Measurements from ENCODE around the gene PON2.

Gene PON2

GRCh38 chr7:95454438-95455045, 19.7 kb upstream of the PON2 start:
- CTCF ChIA-PET, result interaction anchor here (1.2 kb wide), 1 partner anchor 22 kb away, joined by 3 read pairs; no protein-coding TSS in a partner anchor
- TF ChIP-seq CTCF (IDR thresholded peaks at IDR 0.05; ENCODE audit: insufficient read depth, low read length, missing control alignments), result no peak
- POLR2A ChIA-PET, result no interaction called here
- H3K4me3 ChIP-seq (ENCODE audit: low read depth, low read length), result no peak overlapping the region
- DNase-seq (ENCODE audit: low read depth, low spot score), result no peak

GRCh38 chr7:95446618-95447017, 11.8 kb upstream of the PON2 start:
- DNase-seq (ENCODE audit: low read depth, low spot score), result no peak
- H3K4me3 ChIP-seq (ENCODE audit: low read depth, low read length), result no peak overlapping the region
- ChIA-PET CTCF (interaction anchor here (2.1 kb wide), 1 partner anchor 30 kb away, joined by 7 read pairs; no protein-coding TSS in a partner anchor), POLR2A (no interaction called here)
- TF ChIP-seq CTCF (IDR thresholded peaks at IDR 0.05; ENCODE audit: insufficient read depth, low read length, missing control alignments), result no peak

- no peak for TF ChIP-seq CTCF (IDR thresholded peaks at IDR 0.05; ENCODE audit: insufficient read depth, low read length, missing control alignments)
- no peak overlapping the region for H3K4me3 ChIP-seq (ENCODE audit: low read depth, low read length)
- DNase-seq (ENCODE audit: low read depth, low spot score), result no peak
- POLR2A ChIA-PET, result no interaction called here
- CTCF ChIA-PET, result interaction anchor here (2.1 kb wide), 1 partner anchor 32 kb away, joined by 7 read pairs; no protein-coding TSS in a partner anchor
These were observed 10.0 kb upstream of the PON2 start for GRCh38 chr7:95444796-95445195.

GRCh38 chr7:95441042-95441823, 6.4 kb upstream of the PON2 start:
- no peak for DNase-seq (ENCODE audit: low read depth, low spot score)
- POLR2A ChIA-PET, result no interaction called here
- CTCF ChIA-PET, result interaction anchor here (1.0 kb wide), 1 partner anchor 36 kb away, joined by 3 read pairs; no protein-coding TSS in a partner anchor
- no peak for TF ChIP-seq CTCF (IDR thresholded peaks at IDR 0.05; ENCODE audit: insufficient read depth, low read length, missing control alignments)
- H3K4me3 ChIP-seq (ENCODE audit: low read depth, low read length), result no peak overlapping the region

- DNase-seq (ENCODE audit: low read depth, low spot score), result no peak
- no peak for TF ChIP-seq CTCF (IDR thresholded peaks at IDR 0.05; ENCODE audit: insufficient read depth, low read length, missing control alignments)
- CTCF ChIA-PET, result no interaction called here
- no peak overlapping the region for H3K4me3 ChIP-seq (ENCODE audit: low read depth, low read length)
- POLR2A ChIA-PET, result no interaction called here
These were observed 5.7 kb upstream of the PON2 start for GRCh38 chr7:95440394-95441038.

- POLR2A ChIA-PET, result no interaction called here
- DNase-seq (ENCODE audit: low read depth, low spot score), result no peak
- CTCF ChIA-PET, result interaction anchor here (2.1 to 2.4 kb wide), 2 partner anchors 40 to 189 kb away, joined by 5 to 10 read pairs; no protein-coding TSS in a partner anchor
- H3K4me3 ChIP-seq (ENCODE audit: low read depth, low read length), result no peak overlapping the region
- no peak for TF ChIP-seq CTCF (IDR thresholded peaks at IDR 0.05; ENCODE audit: insufficient read depth, low read length, missing control alignments)
These were observed 1.6 kb upstream of the PON2 start for GRCh38 chr7:95436407-95436806.

Measured in AG04449 (cell line).